Frontal cortex (tissue), 4 donors: Measurements from ENCODE around the gene TIAM1. TPM values are rescaled to one million over a fixed set of nuclear protein-coding genes. Genes with fewer than 3 reads are reported as not detected.
A peak's percentile ranks its signal among the peaks of the same experiment; 100 is the strongest.

Source experiments
- DNase-seq, 2 donors: peaks; one replicate each; pipeline ENCODE4 v3.0.0; 2012; ENCODE audit warnings: low spot score in 2 of 2
- FAIRE-seq: peaks from 2 replicates; lab custom pipeline; 2012; peaks lifted over from hg19 to GRCh38; lab: Jason Lieb, UNC
- total RNA-seq: library from RNA; depleted of rRNA; stranded (reverse); fragments of >200 nt; gene quantifications from one replicate; pipeline ENCODE4 v1.2.3, GENCODE V29; 2014
- donor health status: control.
- donor health status: control.
- donor health status: control.

Gene TIAM1
- total RNA-seq, 1 donor from 2014 or later: 26.5 TPM

GRCh38 chr21:31293986-31294385, 50.1 kb downstream of the TIAM1 start:
- DNase-seq (peak in 1 of 2 donors; percentile 23), FAIRE-seq (no peak)

DNA sequence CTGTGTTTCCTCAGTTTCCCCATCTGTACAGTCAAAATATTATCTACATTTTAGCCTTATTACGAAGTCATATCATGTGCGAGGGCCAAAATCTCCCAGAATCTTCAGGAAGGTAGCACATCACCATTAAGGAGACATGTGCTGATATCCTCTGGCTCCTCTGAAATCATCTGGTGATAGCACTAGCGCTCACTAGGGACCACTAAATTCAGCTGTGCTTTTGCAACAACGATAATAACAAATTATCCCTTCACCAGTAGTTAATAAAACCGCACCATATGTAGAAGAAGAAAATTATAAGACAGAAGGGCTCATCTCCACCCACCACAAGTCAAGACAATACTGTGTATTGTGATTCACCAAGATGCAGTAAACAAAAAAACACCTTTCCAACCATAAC, 53.3 kb downstream of the TIAM1 start:
- FAIRE-seq (no peak), DNase-seq (no peak)

- DNase-seq (no peak), FAIRE-seq (no peak)
Observed at GRCh38 chr21:31289702-31290101, 54.4 kb downstream of the TIAM1 start.

GRCh38 chr21:31288191-31288590, 55.9 kb downstream of the TIAM1 start:
- no peak for FAIRE-seq
- no peak for DNase-seq

GRCh38 chr21:31287201-31287600, 56.9 kb downstream of the TIAM1 start:
- FAIRE-seq: no peak

DNA sequence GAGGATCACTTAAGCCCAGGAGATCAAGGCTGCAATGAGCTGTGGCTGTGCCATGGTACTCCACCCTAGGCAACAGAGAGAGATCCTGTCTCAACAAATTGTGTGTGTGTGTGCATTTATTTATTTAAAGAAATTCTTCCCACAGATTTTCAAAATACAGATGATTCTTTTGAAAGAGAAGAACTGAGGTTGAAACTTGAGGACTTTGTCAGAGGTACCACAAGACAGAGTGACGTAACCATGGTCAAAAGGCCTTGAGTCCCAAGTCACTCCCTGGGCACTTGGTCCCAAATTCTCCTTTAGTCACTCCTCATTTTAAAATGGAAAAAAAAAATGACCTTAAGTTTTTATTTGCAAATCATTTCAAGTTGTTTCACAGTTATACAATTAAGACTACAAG, 57.4 kb downstream of the TIAM1 start:
- no peak for FAIRE-seq

More at GRCh38 chr21:31287201-31287600, 56.9 kb downstream of the TIAM1 start:
- DNase-seq: no peak

DNA sequence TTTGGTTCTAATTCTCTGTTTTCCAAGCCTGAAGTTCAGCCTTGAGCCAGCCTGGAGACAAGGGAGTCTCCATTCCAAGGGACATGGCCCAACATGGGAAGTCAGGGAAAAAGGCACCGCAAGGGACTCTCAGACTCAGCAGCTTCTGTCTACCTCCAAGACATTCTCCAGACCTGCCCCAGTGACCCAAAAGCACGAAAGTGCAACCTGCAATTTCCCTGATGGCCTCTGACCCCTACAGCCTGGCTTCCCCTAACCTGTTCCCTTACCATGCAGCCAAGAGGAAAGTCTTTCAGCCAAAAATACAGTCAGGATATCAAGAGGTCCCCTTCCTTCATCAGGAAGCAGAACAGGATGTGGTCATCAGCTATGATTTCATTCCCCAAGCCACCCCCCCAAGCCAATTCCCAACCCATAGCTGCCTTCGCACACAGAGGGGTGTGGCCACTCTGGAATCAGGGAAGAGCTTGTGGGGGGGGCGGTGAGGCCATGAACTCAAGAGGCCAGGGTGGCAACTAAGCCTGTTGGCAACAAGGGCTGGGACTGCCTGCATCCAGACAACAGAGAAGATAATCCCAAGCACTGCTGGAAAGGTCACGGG, 59.2 kb downstream of the TIAM1 start:
- FAIRE-seq (no peak), DNase-seq (no peak)

More for the DNA sequence above, 57.4 kb downstream of the TIAM1 start:
- no peak for DNase-seq

GRCh38 chr21:31283025-31283424, 61.0 kb downstream of the TIAM1 start:
- DNase-seq (no peak), FAIRE-seq (no peak)

DNA sequence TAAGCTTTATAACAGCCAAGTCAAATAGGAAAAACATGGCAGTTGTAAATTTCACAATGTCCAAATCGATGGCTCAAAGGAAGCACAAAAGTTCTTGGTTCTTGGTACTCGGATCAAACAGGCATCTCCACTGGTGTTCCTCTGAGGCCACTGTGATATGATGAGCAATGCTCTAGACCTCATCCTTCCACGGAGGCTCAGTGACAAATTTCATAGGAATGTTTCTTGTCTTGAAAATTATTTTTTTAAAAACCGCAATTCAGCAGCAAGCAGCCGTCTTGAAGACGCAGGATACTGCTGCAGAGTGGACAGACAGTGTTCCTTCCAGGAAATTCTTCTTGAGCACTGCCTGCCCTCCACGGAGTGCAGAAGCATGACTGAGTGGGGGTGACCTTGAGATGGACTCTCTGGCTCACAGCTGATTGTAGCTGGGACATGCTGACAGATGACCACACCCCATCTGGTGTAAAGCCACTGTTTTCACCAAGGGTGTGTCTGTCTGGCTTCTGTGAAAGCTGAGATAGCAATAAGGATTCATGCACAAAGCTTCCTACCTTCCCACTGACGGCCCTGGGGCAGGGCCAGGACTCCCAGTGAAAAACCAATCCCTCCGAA, 61.9 kb downstream of the TIAM1 start:
- no peak for DNase-seq
- FAIRE-seq: no peak

GRCh38 chr21:31281561-31281960, 62.5 kb downstream of the TIAM1 start:
- FAIRE-seq (no peak), DNase-seq (no peak)

DNA sequence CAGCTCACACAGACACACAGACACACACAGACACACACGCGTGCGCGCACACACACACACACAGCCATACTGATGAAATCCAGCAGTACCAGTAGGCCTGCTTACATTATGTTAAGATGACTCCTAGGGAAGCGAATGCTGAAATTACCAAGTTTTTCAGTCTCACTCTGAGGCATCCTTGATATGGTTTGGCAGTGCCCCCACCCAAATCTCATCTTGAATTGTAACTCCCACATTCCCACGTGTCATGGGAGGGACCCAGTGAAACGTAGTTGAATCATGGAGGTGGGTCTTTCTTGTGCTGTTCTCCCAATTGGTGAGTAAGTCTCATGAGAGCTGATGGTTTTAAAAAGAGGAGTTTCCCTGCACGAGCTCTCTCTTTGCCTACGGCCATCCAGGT, 64.1 kb downstream of the TIAM1 start:
- DNase-seq (no peak), FAIRE-seq (no peak)

GRCh38 chr21:31279214-31279613, 64.8 kb downstream of the TIAM1 start:
- no peak for DNase-seq
- no peak for FAIRE-seq

DNA sequence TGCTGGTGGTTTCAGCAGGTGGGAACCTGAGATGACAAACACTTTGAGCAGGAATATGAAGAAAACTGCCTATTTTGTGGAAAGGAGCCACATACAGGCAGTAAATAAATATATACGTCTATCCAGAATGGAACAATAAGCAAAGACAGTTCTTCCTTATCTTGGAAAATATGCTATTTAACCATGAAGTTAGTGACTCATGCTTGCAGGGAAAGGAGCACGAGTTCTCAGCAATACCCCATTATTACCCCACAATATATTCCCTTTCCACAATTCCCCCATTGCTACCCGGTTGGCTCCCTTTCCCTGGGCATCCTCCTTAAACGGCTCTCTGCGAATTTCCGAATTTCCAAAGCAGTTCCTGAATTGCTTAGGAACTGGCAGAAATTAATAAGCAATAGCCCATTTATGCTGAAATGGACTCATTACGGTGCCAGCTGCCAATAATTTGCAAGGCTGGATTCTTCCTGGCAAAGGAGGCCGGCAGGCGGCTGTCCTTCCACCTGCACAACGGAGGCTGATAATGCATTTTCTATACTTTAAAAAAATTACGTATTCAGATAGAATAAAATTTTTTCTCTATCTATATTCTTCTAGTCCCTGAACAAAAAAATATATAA, 65.4 kb downstream of the TIAM1 start:
- FAIRE-seq: no peak
- no peak for DNase-seq

DNA sequence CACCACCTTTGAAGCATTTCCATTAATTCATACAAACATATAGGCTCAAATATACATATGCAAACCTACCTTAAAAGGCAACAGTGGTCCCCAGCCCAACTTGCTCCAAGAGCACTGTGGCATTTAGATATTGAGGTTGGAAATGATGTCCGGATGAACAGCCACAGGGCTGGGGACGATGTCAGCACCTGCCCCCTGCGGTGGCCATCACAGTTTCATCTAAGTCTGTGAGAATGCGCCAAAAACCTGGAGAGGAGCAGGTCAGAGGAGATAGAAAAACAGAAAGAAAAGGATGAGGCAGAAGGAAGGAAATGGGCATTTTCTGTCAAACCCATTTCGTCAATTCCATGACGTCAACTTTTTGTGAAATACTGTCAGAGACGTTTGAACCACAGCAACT, 67.4 kb downstream of the TIAM1 start:
- DNase-seq: no peak
- FAIRE-seq: no peak

- FAIRE-seq (no peak), DNase-seq (no peak)
Observed at GRCh38 chr21:31275901-31276300, 68.2 kb downstream of the TIAM1 start.

DNA sequence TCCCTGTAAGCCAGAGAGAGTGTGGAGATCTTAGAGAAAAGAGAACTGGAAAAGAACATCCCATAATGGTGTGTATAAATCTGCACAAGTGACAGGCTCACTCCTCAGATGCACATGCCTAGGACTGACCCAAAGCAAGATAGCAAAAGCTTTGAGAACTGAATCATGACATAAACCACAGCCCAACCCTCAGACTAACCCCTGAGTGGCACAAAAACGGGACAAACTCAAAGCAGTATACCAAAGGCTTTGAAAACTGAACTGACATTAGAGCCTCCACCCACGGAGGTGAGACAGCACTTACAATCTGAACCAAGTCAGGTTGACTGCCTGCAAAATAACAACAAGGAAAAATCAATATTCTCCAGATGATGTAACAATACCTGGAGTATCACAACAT, 70.8 kb downstream of the TIAM1 start:
- no peak for FAIRE-seq
- no peak for DNase-seq

GRCh38 chr21:31268090-31268489, 76.0 kb downstream of the TIAM1 start:
- FAIRE-seq (no peak), DNase-seq (no peak)

- DNase-seq (no peak), FAIRE-seq (no peak)
Observed at GRCh38 chr21:31267644-31268043, 76.4 kb downstream of the TIAM1 start.

DNA sequence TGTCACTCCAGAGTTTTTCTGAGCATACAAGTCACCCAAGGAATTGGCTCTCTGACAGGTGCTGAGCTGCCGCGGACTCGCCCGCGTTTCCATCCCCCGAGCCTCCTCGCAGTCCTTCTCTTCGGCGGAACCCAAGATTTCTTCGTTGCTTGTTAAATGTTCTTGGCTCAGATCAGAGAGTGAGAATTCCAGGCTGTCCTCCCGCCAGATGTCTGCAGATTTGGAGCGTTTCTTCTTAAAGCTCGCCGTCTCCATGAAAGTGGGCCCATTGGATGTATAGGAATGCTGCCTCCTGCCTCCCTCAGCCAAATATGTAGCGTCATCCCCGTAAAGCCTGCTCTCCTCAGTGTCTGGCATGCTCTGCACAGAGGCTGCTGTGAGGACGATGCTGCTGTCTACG, 77.8 kb downstream of the TIAM1 start:
- no peak for FAIRE-seq
- no peak for DNase-seq

GRCh38 chr21:31265366-31266013, 78.6 kb downstream of the TIAM1 start:
- DNase-seq (no peak), FAIRE-seq (no peak)

GRCh38 chr21:31264574-31264973, 79.5 kb downstream of the TIAM1 start:
- no peak for FAIRE-seq

More at GRCh38 chr21:31264574-31264973, 79.5 kb downstream of the TIAM1 start:
- no peak for DNase-seq
